OCI-LY1 (cell line): ENCODE results near the gene TMCC1.

Source experiments
- CTCF ChIP-seq: fragments of 200-600 bp; sonication (generic), shearing (Covaris generic); IDR thresholded peaks from 2 replicates; pipeline ENCODE4 v1.5.1; 2017; ENCODE audit warnings: mild to moderate bottlenecking, antibody characterized with exemption, low read length, moderate library complexity, mixed read lengths
- EZH2 ChIP-seq: fragments of 200-600 bp; sonication (generic), shearing (Covaris generic); IDR thresholded peaks from 2 replicates; pipeline ENCODE4 v1.8.0; 2017; ENCODE audit warnings: borderline replicate concordance, mixed run types, mild to moderate bottlenecking, antibody characterized with exemption, low read length, moderate library complexity, mixed read lengths

- TF ChIP-seq CTCF (no peak), EZH2 (no peak; the same call in 1 of the 2 replicates)
Measured at GRCh38 chr3:129605922-129606635, 287.4 kb downstream of the TMCC1 start.
